ENCODE results near the gene SYS1.

Gene SYS1

DNA sequence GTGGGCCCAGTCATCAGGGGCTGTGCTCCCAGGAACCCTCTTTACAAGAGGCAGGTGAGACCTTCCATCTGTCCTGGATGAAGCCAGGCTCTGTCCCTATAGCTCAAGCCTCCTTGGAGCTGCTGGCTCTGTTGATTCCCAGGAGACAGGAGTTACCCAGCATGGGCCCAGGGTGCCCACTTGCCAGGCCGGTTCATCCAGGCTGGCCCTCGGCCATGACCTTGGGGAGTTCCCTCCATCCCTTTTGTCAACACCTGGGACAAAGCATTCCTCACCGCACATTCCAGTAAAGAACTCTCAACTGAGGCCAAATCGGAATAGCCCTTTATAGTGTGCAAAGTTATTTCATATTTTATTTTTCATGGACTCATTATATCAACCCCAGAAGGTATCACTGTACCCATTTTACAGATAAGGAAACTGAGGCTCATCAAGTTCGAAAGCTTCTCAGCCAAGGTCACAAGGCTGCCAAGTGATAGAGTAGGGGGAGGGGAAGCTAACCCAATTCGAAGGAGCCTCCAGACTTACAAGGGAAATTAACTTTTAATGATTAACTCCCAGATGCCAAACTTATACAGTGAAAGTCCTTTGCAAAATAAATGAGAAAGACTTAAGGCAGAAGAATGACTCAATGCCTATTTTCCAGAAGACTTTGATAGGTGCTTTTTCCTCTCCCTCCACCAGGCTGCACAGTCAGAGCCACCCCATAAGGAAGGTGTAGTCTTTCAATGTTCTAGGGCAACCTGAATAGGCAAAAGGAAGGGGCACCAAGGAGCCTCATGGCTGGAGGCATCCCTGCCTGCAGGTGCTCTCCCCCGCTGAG, 33.2 kb upstream of the SYS1 start:
- no peak for DNase-seq (ENCODE audit: low read depth in 2 of 2)
- no peak for TF ChIP-seq CTCF (IDR thresholded peaks at IDR 0.05; ENCODE audit: low read depth, low read length)
- no peak overlapping the region for H3K4me3 ChIP-seq (replicated peaks in 1 of 2; ENCODE audit: low read depth in 2 of 2, low read length in 2 of 2)

DNA sequence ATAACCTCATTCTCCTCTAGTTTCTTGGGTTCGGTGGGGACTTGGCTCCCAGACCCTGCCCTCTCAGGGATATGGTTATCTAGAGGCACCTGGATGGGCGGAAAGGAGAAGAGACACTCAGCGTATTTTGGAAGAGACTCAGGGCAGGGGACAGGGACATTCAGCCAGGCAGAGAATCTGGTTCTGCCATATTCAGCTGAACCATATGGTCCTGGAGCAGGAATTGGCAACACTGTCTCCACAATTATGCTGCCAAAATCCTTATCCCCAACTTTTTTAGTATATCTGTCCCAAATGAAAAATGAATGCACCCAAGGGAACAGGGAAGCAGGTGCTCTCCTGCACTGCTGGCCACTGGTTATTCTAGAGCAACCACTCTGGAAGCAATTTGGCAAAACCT, 32.5 kb upstream of the SYS1 start:
- no peak for TF ChIP-seq CTCF (IDR thresholded peaks at IDR 0.05; ENCODE audit: low read depth, low read length)
- no peak for DNase-seq (ENCODE audit: low read depth in 2 of 2)
- H3K4me3 ChIP-seq (replicated peaks in 1 of 2; ENCODE audit: low read depth in 2 of 2, low read length in 2 of 2): no peak overlapping the region

DNA sequence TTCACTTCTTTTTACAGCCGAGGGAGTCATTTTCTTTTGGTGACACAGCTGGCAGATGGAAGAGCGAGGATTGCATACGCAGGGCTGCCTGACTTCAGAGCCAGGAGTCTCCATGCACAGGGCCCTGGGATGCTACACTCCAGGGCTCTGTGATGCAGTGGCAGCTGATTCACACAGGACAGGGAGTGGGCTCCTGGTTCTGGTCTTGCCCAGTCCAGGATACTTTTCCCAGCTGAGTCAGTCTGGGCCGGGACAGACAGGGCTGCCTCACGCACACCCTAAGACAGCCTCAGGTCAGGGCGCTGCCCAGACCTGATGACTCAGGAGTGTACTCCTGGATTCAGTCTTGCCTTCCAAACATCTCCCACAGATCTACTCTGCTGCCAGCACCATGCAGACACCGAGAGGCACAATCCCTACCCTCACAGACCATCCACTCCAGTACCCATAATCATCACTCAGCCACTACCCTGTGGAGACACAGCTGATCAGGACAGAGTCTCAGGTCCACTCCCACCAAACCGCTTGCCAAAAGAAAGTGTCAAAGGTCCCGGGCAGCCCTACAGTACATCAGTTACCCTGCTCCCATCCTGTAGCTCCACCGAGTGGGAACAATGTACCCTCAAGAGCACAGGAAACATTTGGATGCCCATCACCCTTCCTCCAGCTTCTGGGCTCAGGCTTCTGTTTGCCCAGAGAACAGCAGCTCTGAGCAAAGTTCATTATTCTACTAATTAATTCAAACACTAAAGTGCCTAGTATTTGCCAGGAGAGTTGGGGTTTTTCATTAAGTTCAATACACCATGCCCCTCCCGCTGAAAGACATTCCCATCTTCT, 26.2 kb upstream of the SYS1 start:
- DNase-seq (ENCODE audit: low read depth in 2 of 2): peak; percentile 70 to 92
- H3K4me3 ChIP-seq (replicated peaks in 1 of 2; ENCODE audit: low read depth in 2 of 2, low read length in 2 of 2): no peak overlapping the region
- no peak for TF ChIP-seq CTCF (IDR thresholded peaks at IDR 0.05; ENCODE audit: low read depth, low read length)

DNA sequence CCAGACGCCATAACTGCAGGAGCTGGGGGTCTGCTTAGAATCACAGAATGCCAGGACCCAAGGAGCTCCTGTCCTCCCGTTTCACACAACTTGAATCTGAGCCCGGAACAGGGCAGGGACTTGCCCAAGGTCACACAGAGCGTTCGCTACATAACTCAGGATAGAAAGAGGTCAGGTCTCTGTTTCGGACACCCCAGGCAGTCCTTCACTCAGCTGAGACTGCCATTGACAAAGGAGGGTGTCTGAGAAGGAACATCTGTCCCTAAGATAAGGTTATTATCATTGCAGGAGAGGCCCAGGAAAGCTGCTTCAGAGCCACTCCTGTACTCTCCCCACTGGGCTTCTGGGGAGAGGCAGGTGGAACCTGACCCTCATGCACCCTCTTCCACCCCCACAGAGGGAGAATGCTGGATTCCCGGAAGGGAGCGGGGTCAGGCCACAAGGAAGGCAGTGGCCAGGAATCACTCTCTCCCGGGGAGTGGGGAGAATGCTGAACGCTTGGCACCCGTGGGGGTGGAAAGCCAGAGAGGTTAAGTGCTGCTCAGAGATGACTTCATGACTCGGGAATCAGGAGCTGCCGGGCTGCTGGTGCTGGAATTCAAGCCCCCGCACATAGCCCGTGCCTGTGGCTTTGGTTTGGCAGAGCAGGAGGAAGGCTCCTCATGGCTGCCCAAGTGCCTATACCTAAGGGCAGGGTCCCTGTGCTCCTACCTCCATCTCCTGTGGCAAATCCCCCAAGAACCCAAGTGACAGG, 25.4 kb upstream of the SYS1 start:
- H3K4me3 ChIP-seq (replicated peaks in 1 of 2; ENCODE audit: low read depth in 2 of 2, low read length in 2 of 2): no peak overlapping the region
- no peak for TF ChIP-seq CTCF (IDR thresholded peaks at IDR 0.05; ENCODE audit: low read depth, low read length)
- peak; percentile 89 to 91 for DNase-seq (ENCODE audit: low read depth in 2 of 2)

- DNase-seq (ENCODE audit: low read depth in 2 of 2): no peak
- H3K4me3 ChIP-seq (replicated peaks in 1 of 2; ENCODE audit: low read depth in 2 of 2, low read length in 2 of 2): no peak overlapping the region
- no peak for TF ChIP-seq CTCF (IDR thresholded peaks at IDR 0.05; ENCODE audit: low read depth, low read length)
These were observed 24.6 kb upstream of the SYS1 start for GRCh38 chr20:45338121-45339030.

GRCh38 chr20:45339084-45339483, 23.9 kb upstream of the SYS1 start:
- DNase-seq (ENCODE audit: low read depth in 2 of 2): no peak
- TF ChIP-seq CTCF (IDR thresholded peaks at IDR 0.05; ENCODE audit: low read depth, low read length): no peak
- H3K4me3 ChIP-seq (replicated peaks in 1 of 2; ENCODE audit: low read depth in 2 of 2, low read length in 2 of 2): no peak overlapping the region
